ENCODE measurements around the gene PCDHGA5. TPM values are rescaled to one million over a fixed set of nuclear protein-coding genes. Genes with fewer than 3 reads are reported as not detected.
"Not testable (repeated sequence)": the region's sequence is repeated elsewhere in the genome, so short reads cannot be mapped to it uniquely, and the experiment has no call there.

The PCDHGA5 gene
- polyA plus RNA-seq, 1 donor (not counting 4 experiments of a cell fraction or from before 2014, with no cell fraction given): 0.01 TPM

DNA sequence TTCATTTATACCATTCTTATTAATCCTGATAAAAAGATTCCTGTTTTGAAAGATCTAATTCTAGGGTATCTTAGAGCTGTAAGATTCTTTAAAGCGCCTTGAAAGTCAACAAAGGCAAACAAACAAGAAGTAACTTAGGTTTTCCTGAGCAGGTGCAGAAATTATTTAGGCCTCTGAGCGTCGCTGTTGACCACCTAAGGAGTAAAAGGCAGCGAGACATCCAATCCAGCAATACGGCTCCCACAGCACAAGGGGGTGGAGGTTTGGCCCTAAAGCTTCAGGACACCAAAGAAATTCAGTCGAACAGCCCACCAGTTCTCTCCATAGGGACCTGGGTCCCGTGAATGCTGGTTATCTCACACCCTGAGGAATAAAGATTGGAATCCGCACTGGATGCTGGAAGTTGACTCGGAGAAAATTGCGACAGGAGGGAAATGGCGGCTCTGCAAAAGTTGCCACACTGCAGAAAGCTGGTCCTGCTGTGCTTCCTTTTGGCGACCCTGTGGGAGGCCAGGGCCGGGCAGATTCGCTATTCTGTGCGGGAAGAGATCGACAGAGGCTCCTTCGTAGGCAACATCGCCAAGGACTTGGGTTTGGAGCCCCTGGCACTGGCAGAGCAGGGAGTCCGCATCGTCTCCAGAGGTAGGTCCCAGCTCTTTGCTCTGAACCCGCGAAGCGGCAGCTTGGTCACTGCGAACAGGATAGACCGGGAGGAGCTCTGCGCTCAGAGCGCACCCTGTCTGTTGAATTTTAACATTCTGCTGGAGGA lies 25.2 kb upstream of the PCDHGA5 start, which contains the start of gene PCDHGA2:
Gene PCDHGA2, plus strand, starts transcription at position 223 of the 769 bp plus-strand sequence.
- H4K20me1 ChIP-seq (ENCODE audit: control insufficient read depth, extremely low read depth, insufficient read depth, low read length): no peaks in the 10 kb centered on the region
- H3K27ac ChIP-seq (ENCODE audit: control insufficient read depth, insufficient read depth, low read length): no peak within 1 kb of the TSS
- H3K36me3 ChIP-seq (ENCODE audit: control insufficient read depth in 2 of 2, extremely low read depth in 1 of 2, insufficient read depth in 2 of 2, low read length in 2 of 2): no peaks in the 10 kb centered on the region
- peak within 1 kb of the TSS; percentile 47 for H3K4me2 ChIP-seq (ENCODE audit: control insufficient read depth, extremely low read depth, insufficient read depth, low read depth, low read length)
- no peak within 1 kb of the TSS for H3K9ac ChIP-seq (ENCODE audit: control insufficient read depth, extremely low read depth, insufficient read depth, low read length)
- TF ChIP-seq EZH2 (IDR thresholded peaks at IDR 0.05; ENCODE audit: low read length) (no peak), CTCF (optimal IDR thresholded peaks at IDR 0.05 in 1 of 3, IDR thresholded peaks at IDR 0.05 in 1 of 3, conservative IDR thresholded peaks at IDR 0.05 in 1 of 3; ENCODE audit: extremely low read depth in 1 of 3, insufficient read depth in 2 of 3, low read length in 3 of 3) (peak; percentile 33 to 38 (median 37))
- peaks cover 7% of the 10 kb centered on the region for H3K9me3 ChIP-seq (ENCODE audit: control insufficient read depth, low read depth, low read length)
- DNase-seq (ENCODE audit: low read depth, low spot score) (no peak), FAIRE-seq (no peak)
- peak within 1 kb of the TSS in 2 of 3 experiments; percentile 14 to 18 for H3K4me3 ChIP-seq (ENCODE audit: control insufficient read depth in 2 of 3, extremely low read depth in 1 of 3, insufficient read depth in 2 of 3, low read depth in 1 of 3, low read length in 3 of 3)
- H3K27me3 ChIP-seq (ENCODE audit: control insufficient read depth, extremely low read depth, insufficient read depth, low read length): peaks cover 11% of the 10 kb centered on the region
- H2AFZ ChIP-seq (ENCODE audit: control insufficient read depth, low read length): peak within 1 kb of the TSS; percentile 31
- no peaks in the 10 kb centered on the region for H3K79me2 ChIP-seq (ENCODE audit: control insufficient read depth, insufficient read depth, low read length)
- dilution Hi-C loops (cut with MboI; ENCODE audit: extremely low pct_ligation_motif_present, low sequenced_read_pairs): no loop called here
- no peaks in the 10 kb centered on the region for H3K4me1 ChIP-seq (ENCODE audit: control insufficient read depth, extremely low read depth, insufficient read depth, low read length)
- H3K9me1 ChIP-seq (ENCODE audit: control insufficient read depth, extremely low read depth, insufficient read depth, low read length): no peaks in the 10 kb centered on the region

GRCh38 chr5:141340781-141341354 lies 23.1 kb upstream of the PCDHGA5 start:
- H2AFZ ChIP-seq (ENCODE audit: control insufficient read depth, low read length); H3K4me2 ChIP-seq (ENCODE audit: control insufficient read depth, extremely low read depth, insufficient read depth, low read depth, low read length); H3K9me1 ChIP-seq (ENCODE audit: control insufficient read depth, extremely low read depth, insufficient read depth, low read length); H3K36me3 ChIP-seq (ENCODE audit: control insufficient read depth in 2 of 2, extremely low read depth in 1 of 2, insufficient read depth in 2 of 2, low read length in 2 of 2); H3K9ac ChIP-seq (ENCODE audit: control insufficient read depth, extremely low read depth, insufficient read depth, low read length); dilution Hi-C loops (cut with MboI; ENCODE audit: extremely low pct_ligation_motif_present, low sequenced_read_pairs); H4K20me1 ChIP-seq (ENCODE audit: control insufficient read depth, extremely low read depth, insufficient read depth, low read length); H3K27ac ChIP-seq (ENCODE audit: control insufficient read depth, insufficient read depth, low read length); FAIRE-seq; H3K4me1 ChIP-seq (ENCODE audit: control insufficient read depth, extremely low read depth, insufficient read depth, low read length); H3K79me2 ChIP-seq (ENCODE audit: control insufficient read depth, insufficient read depth, low read length); H3K4me3 ChIP-seq (ENCODE audit: control insufficient read depth in 2 of 3, extremely low read depth in 1 of 3, insufficient read depth in 2 of 3, low read depth in 1 of 3, low read length in 3 of 3); DNase-seq (ENCODE audit: low read depth, low spot score): not testable (repeated sequence)
- H3K27me3 ChIP-seq (ENCODE audit: control insufficient read depth, extremely low read depth, insufficient read depth, low read length): peaks cover 11% of the 10 kb centered on the region
- peaks cover 16% of the 10 kb centered on the region for H3K9me3 ChIP-seq (ENCODE audit: control insufficient read depth, low read depth, low read length)

All from keratinocyte (primary cell).